Cortex of kidney (tissue), 1 donor: ENCODE measurements around the gene ANKRD45.
"Not testable (repeated sequence)": the region's sequence is repeated elsewhere in the genome, so short reads cannot be mapped to it uniquely, and the experiment has no call there.

ENCODE experiments used
- DNase-seq: peaks from one replicate; lab custom pipeline; 2025; lab: John Stamatoyannopoulos, UW

The ANKRD45 gene

DNA sequence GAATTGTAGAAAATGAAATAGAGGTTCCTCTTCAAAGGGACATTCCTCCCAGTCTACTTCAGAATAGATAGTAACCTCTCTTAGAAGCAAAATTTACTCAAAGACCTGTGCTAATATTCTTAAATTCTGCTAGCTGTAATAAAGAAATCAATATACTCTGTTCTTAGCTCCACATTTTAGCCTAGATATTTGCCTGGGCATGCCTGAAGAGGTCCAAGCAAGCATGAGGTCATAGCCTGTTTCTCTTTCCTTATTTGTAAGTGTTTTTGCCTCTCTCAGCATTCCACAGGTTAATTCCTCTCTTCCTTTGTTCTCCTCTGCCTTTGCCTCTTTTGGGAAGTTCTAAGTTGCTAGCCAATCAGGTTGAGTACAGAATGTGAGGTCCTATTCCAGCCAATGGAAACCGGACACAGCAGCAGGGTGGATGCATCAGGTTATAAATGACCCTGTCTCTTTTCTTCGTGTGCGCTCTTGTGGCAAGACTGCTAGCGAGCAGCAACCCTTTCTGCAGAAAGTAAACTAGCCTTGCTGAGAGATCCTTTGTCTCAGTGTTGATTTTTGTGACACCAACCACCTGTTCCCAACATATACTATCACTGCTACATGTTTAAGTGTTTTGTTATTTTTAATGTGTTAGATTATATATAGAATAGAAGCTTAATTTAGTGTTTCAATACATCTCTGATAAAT is 27.1 kb downstream of the ANKRD45 start:
- not testable (repeated sequence) for DNase-seq

DNA sequence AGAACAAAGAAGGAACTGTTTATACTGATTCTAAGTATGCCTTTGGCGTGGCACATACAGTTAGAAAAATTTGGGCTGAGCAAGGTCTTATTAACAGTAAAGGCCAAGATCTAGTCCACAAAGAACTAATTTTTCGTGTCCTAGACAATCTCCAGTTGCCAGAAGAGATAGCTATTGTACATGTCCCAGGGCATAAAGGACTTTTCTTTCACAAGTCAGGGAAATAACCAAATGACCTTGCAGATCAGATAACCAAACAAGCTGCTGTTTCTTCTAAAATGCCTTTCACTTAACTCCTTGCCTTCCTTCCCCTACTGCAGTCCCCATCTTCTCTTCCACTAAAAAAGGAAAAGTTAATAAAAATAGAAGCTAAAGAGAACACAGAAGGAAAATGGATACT is 30.5 kb downstream of the ANKRD45 start:
- DNase-seq = no peak

DNA sequence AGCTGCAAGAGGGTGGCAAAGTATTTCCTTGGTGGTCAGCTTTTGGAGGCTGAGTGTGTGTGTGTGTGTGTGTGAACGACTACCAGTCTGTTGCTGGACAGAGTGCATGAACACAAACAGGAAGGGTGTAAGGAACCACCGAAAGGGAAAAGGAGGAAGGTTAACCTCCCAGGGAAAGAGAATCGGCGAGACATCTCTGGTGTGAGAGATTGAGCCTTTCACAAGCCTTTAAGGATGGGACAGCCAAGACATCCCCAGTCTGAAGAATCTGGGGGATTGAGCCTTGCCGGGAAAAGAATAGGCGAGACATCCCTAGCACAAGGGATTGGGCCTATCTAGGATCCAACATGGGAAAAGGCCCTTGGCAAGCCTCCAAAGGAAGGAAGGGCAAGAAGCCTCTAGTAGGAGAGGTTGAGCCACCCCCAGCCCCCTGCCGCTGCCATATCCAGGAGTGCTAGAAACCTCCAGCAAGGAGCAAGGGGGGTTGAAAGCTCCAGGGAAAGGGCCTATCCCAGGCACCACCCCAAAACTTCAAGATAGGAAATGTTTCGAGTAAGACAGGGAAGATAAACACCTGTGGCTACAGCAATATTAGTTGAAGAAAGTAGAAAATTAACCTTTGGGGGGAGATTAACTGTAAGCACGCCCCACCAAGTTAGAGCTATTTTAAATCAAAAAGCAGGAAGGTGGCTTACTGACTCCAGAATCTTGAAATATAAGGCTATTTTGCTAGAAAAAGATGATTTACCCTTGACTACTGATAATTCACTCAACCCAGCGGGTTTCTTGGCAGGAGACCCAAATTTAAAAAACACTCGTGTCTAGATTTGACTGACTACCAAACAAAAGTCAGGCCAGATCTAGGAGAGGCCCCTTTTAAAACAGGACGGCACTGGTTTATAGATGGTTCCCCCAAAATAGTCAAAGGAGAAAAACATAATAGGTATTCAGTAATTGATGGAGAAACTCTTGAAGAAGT is 31.3 kb downstream of the ANKRD45 start:
- no peak for DNase-seq

DNA sequence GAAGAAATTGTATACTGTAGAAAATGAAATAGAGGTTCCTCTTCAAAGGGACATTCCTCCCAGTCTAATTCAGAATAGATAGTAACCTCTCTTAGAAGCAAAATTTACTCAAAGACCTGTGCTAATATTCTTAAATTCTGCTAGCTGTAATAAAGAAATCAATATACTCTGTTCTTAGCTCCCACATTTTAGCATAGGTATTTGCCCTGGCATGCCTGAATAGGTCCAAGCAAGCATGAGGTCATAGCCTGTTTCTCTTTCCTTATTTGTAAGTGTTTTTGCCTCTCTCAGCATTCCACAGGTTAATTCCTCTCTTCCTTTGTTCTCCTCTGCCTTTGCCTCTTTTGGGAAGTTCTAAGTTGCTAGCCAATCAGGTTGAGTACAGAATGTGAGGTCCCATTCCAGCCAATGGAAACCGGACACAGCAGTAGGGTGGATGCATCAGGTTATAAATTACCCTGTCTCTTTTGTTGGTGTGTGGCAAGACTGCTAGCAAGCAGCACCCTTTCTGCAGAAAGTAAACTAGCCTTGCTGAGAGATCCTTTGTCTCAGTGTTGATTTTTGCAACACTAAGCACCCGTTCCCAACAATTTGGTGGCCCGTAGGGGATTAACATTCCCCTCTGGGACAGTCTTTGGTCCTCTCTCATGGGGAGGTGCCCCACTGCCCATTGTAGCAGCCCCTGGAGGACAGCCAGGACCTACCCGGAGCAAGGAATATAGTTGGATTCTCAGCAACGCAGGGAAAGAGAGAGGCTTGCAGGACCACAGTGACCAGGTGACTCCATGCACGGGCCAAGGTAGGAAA is 32.2 kb downstream of the ANKRD45 start:
- not testable (repeated sequence) for DNase-seq

DNA sequence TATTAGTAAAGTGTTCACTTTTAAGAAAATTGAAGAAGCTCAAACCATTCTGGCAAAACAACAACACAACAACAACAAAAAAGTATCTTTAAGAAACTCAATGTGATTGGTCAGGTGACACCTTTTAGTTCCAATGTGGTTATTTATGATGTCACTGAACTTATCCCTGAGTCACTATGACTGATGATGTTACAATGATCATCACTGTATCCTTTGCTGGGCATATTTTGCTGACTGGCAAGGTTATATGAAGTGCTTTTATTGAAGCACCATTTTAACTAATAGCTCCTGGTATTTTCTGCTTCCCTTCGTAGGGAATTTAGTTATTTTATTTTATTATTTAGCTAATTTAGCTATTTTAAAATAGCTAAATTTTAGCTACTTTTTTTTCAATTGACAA is 34.5 kb downstream of the ANKRD45 start, which contains the start of gene TEX50:
TEX50 (plus strand) TSS at position 223 of the 400 bp plus-strand sequence. CDS start 184 bp downstream, outside the sequence.
- DNase-seq = no peak

DNA sequence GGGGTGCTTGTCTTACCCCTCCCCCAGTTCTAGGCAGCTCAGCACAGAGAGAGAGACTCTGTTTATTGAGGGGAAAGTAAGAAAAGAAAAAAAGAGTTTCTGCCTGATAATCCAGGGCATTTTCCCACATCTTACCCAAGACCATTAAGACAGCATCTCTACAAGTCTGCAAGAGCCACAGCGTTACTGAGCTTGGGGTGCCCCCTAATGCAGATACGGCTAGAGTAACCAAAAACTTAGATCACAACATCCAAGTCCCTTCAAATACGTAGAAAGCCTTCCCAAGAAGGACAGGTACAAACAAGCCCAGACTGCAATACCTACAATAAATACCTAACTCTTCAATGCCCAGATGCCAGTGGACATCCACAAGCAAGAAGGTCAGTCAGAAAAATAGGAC is 40.8 kb downstream of the ANKRD45 start:
- no peak for DNase-seq

DNA sequence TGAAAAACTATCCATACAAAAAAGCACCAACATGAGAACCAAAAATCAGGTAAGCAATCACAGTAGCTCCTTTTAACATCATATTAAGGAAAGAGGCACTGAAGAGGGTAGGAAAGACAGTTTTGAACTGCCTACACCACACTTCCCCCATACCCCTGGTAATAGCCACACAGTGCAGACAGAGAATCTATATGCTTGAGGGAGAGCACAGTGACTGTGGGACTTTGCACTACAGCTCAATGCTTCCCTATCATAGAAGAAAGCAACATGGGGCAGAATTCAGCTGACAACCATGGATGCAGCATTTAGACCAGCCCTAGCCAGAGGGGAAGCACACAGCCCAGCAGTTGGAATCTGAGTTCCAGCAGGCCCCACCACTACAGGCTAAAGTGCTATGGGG is 42.4 kb downstream of the ANKRD45 start:
- no peak for DNase-seq

DNA sequence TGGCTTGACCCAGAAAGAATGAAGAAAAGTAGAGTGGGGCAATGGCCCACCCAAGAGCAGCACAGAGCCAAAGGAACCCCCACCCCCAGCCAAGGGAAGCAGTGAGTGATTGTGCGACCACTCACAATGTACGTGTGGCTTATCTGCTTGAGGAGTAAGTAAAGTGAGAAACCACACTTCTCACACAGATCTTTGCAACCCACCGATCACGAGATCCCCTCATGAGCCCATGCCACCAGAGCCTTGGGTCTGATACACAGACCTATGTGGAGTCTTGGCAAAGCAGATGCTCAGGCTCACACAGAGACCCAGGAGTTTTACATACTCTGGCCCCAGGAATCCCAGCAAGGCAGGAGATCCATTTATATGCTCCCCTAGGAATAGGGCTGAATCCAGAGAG is 52.8 kb downstream of the ANKRD45 start:
- no peak for DNase-seq

DNA sequence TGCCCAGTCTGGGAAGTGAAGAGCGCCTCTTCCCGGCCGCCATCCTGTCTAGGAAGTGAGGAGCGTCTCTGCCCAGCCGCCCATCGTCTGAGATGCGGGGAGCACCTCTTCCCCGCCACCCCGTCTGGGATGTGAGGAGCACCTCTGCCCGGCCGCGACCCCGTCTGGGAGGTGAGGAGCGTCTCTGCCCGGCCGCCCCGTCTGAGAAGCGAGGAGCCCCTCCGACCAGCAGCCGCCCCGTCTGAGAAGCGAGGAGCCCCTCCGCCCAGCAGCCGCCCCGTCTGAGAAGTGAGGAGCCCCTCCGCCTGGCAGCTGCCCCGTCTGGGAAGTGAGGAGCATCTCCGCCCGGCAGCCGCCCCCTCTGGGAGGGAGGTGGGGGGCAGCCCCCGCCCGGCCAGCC is 56.6 kb downstream of the ANKRD45 start:
- DNase-seq = not testable (repeated sequence)

DNA sequence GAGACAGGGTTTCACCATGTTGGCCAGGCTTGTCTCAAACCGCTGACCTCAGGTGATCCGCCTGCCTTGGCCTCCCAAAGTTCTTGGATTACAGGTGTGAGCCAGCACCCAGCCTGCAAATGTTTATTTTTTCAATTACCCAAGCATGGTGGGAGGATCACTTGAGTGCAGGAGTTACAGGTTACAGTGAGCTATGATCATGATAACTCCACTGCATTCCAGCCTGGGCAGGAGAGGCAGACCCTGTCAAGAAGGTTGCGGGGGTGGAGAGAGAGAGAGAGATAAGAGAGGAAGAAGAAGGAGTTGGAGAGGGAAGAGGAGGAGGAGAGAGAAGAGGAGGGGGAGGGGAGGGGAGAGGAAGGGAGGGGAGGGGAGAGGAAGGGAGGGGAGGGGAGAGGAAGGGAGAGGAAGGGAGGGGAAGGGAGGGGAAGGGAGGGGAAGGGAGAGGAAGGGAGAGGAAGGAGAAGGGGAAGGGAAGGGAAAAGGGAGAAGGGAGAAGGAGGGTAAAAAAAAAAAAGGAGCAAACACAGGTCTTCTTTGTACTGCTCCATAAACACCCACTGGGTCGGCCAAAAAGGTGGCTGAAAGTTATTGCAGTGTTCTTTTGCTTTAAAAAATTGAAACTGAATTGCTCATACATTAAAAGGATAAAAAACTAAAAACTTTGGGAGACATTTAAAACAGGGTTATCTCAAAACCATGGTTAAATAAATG is 61.0 kb downstream of the ANKRD45 start:
- no peak for DNase-seq

DNA sequence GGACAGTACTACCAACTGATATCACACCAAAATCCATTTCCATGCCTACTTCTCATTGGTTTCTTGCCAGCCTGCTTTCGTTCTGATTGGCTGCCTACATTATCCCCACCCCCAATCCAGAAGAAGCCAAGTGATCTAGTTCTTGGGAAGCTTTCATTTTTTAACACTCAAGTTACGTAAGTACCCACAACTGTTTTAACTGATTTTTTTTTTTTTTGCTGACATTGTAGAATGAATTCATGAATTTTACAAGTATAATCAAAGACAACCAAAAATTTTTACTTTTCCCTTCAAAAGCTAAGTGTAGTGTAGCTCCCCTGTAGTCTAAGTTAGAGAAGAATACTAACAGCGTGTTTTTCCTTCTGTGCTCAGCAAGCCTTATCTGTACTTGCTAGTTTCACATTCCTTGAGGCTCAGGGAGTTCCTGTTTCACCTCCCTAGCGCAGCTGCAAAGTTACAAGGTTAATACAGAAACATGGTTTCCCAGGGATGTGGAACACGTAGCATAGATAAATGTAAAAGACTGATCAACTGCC is 66.5 kb downstream of the ANKRD45 start, which contains the start of gene SLC9C2:
SLC9C2 (minus strand) TSS at position 17 of the 536 bp plus-strand sequence. CDS start 1,296 bp downstream, outside the sequence.
- DNase-seq = no peak

DNA sequence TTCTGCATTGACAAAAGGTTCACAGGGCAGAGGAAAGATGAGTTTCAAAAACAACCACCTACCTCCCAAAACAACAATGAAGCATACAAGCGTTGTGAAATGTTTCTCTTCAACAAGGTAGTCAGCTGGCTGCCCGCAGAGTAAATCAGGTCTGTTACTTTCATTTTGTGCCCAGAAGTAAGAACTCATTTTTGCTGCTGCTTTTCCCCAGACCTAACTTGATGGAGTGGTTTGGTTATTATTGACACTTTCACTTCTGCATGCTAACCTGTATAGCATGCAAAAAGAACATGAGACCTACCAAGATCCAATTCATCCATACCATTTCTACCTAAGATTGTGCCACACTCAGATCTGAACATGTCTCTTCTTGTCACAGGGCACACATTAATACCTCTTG is 68.1 kb downstream of the ANKRD45 start:
- DNase-seq = no peak

DNA sequence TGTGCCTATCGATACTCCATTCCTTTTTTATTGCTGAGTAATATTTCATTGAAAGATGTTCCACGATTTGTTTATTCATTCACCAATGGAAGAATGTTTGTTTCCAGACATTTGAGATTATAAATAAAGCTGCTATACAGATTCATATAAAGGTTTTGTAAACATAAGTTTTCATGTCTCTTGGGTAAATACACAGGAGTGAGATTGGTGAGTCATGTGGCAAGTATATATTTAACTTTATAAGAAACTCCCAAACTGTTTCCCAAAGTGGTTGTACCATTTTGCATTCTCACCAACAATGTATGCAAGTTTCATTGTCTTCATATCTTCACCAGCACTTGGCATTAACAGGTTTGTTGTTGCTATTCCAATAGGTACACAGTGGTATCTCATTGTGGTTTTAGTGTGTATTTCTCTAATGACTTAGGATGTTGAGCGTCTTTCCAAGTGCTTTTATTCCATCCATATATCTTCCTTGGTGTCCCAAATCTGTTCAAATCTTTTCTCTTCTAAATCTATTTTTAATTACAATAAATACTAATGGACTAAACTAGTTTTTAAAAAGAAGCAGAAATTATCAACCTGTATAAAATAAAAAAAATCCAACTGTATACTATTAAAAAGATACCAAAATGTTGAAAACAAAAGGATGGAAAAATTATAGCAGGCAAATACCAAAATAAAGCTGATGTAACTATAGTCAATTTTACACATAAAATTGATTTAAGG is 73.4 kb downstream of the ANKRD45 start:
- no peak for DNase-seq

DNA sequence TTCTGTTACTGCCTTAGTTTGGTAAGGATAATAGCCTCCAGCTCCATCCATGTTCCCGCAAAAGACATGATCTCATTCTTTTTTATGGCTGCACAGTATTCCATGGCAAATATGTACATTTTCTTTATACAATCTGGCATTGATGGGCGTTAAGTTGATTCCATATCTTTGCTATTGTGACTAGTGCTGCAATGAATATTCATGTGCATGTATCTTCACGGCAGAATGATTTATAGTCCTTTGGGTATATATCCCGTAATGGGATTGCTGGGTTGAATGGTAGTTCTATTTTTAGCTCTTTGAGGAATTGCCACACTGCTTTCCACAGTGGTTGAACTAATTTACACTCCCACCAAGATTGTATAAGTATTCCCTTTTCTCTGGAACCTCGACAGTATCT is 78.5 kb downstream of the ANKRD45 start:
- not testable (repeated sequence) for DNase-seq

DNA sequence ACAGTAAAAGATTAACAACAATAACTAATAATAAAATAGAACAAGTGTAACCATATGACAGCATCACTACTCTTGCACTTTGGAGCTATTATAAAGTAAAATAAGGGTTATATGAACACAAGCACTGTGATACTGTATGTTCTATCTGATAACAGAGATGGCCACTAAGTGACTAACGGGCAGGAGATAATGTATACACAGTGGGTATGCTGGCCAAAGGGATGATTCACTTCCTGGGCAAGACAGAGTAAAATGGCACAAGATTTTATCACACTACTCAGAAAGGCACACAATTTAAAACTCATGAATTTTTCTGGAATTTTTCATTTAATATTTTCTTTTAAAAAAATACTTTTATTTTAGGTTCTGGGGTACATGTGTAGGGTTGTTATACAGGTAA is 79.1 kb downstream of the ANKRD45 start:
- no peak for DNase-seq

DNA sequence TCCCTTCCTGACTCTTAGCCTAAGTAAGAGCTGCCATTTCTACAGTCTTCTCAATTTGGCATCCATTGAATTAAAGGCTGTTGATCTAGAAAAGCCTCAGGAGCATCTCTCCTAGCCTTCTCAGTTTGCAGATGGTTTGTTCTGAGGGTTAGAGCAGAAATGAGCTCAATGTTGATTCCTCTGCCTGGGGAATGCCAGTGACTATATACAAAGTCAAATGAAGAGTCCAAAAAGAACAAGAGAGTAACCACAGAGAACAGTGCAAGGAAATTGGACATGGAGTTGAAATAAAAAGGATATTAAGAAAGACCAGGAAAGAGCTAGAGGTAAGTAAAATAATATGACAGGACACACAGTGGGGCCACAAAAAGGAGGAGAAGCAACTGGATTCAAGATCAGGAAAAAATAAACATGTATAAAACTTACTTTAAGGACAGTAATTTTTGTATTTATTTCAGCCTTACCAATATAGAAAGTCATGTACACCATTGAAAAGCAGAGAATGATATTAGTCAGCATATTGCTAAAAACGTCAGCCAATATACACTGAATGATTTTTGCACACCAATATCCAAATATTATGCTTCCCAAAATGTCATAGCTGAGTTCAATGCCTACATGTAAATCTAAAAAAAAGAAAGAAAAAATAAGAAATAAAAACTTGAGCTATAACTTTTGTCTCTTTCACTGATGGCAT is 88.1 kb downstream of the ANKRD45 start:
- no peak for DNase-seq

DNA sequence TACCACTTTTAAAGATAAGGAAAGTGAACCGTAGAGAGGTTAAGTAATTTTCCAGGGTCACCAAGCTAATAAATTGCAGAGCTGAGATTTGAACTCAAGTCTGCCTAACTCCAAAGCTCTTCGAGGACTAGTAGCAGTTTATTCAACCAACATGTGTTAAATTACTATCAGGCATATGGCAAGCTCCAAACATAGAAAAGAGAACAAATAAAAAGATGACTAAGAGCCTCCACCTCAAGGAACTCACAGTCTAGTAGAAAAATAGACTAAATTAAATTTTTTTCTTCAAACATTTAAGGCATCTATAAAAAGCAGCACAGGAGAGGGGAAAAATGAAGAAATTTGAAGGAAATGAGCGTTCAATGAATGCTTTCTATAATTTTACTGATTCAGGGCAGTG is 89.0 kb downstream of the ANKRD45 start:
- DNase-seq = no peak

DNA sequence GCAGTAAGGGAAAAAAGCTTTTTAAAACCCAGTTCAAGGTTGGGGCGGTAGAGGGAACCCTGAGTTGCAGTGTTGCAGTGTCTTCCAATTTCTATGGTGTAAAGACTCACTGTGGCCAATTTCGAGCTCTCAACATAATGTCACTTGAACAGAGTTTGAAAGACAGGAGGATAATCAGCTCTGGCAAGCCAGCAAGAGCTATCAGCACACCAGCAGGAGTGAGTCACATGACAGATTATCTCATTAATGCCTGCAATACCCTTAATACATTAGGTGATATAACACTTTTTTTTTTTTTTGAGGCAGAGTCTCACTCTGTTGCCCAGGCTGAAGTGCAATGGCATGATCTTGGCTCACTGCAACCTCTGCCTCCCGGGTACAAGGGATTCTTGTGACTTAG is 89.6 kb downstream of the ANKRD45 start:
- no peak for DNase-seq

DNA sequence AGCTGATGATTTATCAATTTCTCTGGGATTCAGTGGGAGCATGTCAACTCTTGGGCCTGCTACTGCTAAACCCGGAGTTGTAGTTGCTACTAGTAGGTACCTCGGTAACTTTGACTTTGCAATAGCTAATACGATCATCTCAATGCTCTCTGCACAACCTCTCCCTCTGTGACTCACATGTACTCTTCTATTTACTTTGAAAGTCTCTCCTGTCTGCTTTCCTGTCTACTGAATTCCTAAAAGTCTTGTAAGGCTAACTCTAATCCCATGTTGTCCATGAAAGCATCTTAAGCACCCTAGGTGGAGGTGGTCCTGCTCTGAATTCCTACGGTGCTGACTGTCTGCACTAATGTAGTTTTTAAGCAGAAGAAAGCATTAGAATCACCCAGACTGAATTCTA is 96.1 kb downstream of the ANKRD45 start:
- no peak for DNase-seq
